ENCODE results near the gene SERTAD4.
"Not testable (repeated sequence)": the region's sequence is repeated elsewhere in the genome, so short reads cannot be mapped to it uniquely, and the experiment has no call there.

SERTAD4 gene

DNA sequence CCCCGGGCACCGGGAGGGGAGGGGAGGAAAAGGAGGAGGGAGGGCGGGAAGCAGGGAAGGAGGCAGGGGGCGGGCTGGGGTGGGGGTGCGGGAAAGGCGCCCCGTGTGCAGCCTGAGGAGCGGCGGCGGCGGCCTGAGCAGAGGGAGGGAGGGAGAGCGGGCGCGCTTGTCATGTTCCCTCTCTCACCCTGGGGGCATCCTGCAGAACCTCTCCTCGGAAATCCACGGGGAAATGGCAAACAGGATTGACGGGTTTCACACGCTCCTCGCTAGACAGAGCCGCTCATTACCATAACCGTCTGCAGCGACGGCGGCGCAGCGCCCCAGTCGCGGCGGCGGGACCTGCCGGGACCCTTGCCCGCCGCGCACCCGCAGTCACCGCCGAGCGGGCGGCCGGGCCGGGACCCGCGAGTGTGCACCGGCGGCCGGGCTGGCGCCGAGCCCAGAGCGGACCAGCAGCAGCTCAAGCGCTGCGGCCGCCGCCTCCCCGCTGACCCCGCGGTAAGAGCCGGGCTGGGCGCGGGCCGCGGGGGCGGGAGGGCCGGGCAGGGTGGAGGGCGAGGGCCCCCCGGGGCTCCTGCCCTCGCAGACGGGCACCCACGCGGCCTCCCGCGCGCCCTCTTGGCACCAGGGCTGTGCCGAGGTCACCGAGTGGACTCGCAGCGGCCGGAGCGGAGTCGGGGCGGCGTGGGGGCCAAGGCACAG is at the start of gene SERTAD4:
Gene SERTAD4 (plus strand): TSS at position 286 of the 705 bp plus-strand sequence. CDS start 5,165 bp downstream, outside the sequence.
- no peak for DNase-seq (ENCODE audit: low spot score)

DNA sequence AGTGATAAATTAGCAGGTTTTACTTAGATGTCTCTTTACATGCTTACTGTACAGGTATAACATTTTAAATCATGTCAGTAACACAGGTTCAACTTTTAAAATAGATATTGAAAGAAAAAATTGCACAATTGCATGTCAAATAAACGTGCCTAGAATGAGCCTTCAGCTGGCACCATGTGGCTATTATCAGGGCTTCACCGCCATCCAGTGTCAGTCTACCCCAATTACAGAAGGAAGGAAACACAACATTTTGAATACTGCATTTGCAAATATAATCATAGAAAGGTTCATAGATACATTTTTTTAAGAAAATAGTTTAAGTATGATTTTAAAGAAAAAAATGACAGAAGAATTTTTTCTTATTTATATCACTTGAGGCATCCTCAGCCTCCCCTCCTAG is 47.5 kb upstream of the SERTAD4 start:
- no peak for DNase-seq (ENCODE audit: low spot score)

DNA sequence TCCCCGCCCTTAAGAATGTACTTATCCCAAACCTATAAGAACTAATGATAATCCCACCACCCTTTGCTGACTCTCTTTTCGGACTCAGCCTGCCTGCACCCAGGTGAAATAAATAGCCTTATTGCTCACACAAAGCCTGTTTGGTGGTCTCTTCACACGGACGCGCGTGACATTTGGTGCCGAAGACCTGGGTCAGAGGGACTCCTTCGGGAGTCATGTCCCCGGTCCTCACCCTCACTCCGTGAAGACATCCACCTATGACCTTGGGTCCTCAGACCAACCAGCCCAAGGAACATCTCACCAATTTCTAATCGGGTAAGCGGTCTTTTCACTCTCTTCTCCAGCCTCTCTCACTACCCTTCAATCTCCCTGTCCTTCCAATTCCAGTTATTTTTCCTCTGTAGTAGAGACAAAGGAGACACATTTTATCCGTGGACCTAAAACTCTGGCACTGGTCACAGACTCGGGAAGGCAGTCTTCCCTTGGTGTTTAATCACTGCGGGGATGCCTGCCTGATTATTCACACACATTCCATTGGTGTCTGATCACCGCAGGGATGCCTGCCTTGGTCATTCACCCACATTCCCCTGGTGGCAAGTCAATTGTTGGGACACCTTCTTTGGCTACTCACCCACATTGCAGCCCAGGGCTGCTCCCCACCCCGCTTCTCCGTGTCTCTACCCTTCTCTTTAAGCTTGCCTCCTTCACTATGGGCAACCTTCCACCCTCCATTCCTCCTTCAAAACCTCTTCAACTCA is 44.6 kb upstream of the SERTAD4 start:
- DNase-seq (ENCODE audit: low spot score) = not testable (repeated sequence)

DNA sequence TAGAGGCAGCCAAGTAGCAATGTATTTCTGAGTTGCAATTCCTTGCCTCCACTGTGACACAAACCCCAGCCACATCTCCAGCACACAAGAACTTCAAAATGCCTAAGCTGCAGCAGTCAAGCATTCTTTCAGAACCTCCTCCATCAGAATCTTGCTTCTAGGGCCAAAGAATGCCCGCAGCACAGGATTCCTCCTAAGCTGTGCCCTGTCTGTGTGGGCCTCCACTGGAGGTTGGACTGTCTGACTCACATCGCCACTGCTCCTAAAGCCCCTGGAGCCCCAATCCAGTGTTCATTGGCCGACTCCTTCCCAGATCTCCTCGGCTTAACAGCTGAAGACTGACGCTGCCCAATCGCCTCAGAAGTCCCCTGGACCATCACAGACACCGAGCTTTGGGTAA is 43.2 kb upstream of the SERTAD4 start:
- no peak for DNase-seq (ENCODE audit: low spot score)

DNA sequence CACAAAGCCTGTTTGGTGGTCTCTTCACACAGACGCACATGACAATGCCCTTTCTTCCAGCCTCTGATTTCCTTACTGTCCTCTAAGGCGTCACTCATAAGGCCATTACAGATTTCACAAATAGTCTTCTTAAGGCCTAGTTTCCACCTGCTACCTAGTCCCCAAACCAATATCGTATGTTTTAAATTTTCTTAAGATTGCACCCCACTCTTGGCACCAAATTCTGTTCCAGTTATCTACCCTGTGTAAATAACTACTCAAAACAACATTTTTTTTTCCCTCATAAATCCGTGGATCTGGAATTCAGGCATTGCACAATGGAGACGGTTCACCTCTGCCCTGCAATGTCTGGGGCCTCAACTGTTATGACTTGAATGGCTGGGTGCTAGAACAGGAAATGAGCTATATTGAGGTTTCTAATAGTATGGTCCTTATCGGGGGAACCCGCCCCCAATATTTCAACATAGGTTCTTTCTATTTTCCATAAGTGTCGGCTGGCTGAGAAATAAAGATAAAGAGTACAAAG is 36.9 kb upstream of the SERTAD4 start:
- no peak for DNase-seq (ENCODE audit: low spot score)

DNA sequence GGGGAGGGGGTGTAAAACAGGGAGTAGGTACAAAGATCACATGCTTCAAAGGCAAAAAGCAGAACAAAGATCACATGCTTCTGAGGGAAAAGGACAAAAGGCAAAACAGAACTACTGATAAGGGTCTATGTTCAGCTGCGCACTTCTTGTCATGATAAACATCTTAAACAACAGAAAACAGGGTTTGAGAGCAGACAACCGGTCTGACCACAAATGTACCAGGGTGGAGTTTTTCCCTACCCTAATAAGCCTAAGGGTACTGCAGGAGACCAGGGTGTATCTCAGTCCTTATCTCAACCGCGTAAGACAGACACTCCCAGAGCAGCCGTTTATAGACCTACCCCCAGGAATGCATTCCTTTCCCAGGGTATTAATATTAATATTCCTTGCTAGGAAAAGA is 36.3 kb upstream of the SERTAD4 start:
- not testable (repeated sequence) for DNase-seq (ENCODE audit: low spot score)

DNA sequence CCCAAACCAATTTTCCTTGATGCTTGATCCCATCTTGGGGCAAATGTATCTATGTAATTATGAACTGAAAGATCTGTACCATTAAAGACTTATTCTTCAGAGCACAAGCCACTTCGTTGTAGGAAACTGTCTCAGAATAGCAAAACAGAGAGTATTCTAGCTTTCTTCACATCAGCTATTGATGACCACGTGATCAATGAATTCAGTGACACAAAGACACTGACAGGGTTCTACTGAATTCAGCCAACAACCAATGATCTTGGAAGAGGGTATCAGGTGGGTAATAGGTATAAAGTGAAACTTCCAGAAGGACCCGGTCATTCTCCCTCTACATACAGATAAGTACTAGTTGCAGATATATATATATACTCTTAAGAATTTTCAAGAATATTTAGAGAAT is 33.8 kb upstream of the SERTAD4 start:
- no peak for DNase-seq (ENCODE audit: low spot score)

DNA sequence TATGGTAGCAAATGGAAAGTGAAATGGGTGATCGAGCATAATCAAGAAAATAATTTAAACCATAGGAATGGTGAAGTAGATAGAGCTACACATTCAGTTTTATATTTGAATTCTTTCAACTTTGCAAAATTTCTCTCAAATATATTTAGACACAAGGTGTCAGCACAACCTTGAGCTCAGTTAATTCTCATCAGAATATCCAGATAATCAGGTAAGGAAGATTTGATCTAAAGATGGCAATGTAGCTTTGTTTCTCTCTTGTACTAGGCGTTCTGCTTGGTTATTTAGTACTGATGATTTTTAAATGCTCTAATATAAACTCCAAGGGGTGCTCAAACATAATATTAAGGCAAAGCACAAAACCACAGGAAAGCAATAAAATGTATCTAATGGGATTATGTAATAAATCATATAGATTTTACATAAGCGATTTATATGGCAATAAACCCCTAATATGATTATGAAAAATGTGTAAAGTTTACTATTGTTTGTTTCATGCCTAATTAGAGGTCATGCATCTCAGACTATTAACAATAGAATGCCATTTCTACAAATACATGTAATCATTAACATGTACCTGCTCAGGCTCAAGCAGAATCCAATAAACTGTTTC is 32.4 kb upstream of the SERTAD4 start:
- DNase-seq (ENCODE audit: low spot score) = no peak

DNA sequence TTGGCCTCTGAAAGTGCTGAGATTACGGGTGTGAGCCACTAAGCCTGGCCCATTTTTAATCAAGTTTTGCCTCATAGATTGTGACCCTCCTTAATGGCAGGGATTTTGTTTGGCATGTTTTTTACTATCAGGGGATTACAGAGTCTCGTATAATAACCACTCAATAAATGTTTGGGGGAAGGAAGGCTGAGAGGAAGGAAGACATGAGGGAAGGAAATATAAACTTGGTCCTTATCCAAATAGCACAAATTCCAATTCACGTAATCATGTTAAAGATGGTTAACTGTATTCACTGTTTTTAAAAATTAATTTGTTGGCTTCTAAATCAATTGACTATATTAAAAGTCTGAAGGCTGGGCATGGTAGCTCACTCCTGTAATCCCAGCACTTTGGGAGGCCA is 30.9 kb upstream of the SERTAD4 start:
- no peak for DNase-seq (ENCODE audit: low spot score)

DNA sequence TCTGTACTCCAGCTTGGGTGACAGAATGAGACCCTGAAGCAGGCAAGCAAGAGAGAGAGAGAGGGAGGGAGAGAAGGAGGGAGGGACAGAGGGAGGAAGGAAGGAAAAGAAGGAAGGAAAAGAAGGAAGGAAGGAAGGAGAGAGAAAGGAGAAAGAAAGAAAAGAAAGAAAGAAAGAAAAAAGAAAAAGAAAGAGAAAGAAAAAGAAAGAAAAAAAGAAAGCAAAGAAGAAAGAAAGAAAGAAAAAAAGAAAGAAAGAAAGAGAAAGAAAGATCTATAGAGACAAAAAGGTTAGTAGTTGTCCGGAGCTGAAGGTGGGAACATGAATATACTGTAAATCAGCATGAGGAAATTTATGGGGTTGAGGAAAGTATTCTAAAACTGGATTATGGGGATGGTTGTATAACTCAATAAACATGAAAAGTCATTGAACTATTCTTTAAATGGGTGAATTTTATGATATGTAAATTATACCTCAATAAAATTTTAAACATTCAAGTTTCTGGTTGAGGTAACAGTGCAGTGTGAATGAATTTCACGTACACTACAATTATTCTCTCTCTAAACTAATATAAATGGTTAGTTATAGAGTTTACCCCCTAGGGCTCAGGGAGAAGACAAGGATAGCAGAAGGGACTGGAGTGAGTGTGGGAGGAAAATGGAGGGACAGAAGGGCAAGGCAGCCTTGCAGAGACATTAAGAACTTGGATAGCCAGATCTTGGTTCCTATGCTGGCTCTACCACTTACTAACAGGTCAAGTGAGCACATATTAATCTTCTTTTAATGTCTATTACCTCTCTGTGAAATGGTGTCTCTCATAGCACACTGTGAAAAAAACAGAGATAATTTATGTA is 24.8 kb upstream of the SERTAD4 start:
- no peak for DNase-seq (ENCODE audit: low spot score)

DNA sequence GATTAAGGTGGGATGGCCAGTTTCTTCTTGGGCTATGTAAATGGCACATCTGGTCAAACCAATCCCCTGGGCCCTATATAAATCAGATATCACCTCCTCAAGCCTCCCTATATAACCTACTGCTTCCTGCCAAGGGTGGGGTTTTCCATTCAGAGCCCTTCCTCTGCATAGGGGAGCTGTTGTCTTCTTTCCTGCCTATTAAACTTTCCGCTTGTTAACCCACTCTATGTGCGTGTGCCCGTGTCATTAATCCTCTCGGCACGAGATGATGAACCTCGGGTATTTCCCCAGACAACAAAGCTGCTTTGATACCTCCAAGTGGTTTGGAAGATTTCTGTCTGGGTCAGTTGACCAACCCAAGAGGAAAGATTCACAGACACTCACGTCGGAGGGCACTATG is 19.3 kb upstream of the SERTAD4 start:
- DNase-seq (ENCODE audit: low spot score) = no peak

DNA sequence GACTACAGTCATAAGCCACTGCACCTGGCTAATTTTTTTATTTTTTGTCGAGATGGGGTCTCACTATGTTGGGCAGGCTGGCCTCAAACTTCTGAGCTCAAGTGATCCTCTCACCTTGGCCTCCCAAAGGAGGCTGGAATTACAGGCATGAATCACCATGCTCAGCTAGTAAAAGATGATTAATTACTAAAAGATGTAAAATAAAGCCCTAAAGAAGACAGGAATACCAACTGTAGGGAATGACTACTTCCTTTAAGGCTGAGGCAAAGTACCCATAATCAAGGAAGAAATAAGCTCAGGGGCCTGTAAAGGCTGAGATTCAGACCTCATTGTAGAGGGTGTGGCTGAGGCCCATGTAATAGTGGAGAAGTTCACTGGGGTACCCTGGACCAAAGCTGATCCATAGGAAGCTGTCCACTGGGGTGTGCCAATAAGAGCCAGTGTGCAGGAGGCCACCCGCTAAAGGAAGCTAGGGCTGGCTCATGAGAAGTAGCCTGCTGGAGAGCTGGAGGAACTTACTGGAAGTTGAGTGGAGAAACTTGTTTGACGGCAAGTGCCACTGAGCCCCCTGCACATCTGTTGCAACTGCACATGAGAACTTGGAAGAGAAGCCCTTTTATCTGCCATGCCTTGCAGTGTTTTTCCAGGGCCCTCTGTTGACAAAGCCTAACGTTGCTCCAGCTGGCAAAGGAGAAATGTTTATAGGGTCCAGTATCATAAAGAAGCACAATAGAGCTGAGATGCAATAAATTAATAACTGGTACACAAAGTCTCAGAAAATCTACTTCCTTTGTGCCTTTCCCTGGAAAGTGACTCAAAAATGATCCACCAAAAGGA is 17.8 kb upstream of the SERTAD4 start:
- no peak for DNase-seq (ENCODE audit: low spot score)

DNA sequence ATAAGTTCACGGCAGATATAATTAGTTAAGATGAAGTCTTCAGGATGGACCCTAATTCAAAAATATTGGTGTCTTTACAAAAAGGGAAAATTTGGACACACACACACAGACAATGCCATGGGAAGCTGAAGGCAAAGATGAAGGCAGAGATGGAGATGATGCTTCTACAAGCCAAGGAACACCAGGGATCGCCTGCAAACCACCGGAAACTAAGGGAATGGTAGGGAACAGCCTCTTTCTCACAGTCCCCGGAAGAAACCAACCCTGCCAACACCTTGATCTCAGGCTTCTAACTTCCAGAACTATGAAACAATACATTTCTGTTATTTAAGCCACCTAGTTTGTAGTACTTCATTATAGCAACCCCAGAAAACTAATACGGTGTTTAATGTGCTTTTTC is 15.1 kb upstream of the SERTAD4 start:
- DNase-seq (ENCODE audit: low spot score) = no peak

DNA sequence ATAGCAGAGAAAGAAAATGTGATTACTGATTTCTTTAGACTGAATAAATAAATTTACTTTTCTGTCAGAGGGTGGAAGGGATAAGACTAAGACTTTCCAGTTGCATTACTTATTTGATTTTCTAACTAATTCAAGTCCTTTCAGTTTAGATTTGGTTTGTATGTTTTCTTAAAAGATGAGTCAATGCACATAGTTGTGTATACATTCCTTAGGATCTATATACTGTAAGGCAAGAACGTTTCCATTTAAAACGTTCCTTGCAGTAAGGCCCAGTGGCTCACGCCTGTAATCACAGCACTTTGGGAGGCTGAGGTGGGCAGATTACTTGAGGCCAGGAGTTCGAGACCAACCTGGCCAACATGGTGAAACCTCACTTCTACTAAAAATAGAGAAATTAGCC is 14.5 kb upstream of the SERTAD4 start:
- DNase-seq (ENCODE audit: low spot score) = no peak

DNA sequence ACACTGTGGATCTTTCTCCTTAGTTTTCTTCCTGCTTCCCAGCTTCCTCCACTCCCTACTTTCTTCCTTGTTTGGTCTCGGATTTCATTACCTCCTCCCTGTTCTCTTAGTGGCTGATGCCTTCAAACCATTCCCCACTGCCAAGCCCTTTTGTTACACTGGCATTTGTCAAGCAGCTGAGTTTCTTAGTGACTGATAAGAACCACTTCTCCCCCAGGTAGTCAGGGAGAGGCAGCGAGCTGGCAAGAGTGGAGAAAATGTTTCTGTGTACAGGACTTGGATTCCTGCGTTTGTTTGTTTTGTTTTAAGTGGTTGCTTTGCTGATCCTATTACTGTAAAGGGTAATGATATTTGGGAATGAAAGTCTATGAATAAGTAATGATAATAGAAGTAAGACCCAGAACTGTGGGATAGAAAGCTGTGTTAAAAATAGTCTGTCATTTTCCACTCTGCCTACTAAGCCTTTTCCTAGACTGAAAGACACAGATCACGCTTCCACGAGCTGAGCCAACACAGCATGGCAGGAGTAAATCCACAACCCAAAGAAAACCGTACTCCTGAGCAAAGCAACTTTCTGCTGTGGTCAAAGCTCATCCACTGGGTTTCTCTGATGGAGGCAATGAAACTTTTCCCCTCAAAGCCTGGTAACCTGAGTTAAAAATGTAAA is 10.1 kb upstream of the SERTAD4 start:
- DNase-seq (ENCODE audit: low spot score) = no peak

DNA sequence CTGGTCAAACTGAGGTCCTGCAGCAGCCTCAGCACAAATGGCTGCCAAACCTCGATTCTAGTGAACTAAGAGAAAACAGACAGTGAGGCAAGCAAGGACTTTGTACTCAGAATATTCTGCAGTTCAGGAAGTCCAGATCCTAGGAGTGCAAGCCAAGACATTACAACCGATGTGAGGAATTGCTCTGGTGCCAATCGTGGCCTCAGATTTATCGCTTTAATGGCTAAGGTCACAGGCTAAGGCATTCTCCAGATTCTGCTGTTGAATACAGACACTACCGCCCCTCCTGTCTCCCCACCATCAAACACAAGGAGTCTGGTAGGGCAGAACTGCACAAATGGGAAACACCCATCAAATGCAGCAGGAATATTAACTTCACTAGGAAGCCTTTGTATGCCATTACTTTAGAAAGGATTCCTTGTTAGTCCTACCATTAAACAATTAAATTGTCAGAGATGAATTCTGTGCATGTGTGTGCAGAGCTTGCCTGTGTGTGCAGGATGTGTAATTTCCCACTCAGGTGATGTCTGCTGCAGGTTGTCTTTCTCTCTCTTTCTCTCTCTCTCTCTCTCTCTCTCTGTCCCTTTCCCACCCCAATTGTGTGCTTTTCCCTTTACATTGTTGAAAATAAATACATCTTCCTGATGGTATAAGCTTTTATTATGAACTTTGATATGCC is 9.2 kb upstream of the SERTAD4 start:
- no peak for DNase-seq (ENCODE audit: low spot score)

DNA sequence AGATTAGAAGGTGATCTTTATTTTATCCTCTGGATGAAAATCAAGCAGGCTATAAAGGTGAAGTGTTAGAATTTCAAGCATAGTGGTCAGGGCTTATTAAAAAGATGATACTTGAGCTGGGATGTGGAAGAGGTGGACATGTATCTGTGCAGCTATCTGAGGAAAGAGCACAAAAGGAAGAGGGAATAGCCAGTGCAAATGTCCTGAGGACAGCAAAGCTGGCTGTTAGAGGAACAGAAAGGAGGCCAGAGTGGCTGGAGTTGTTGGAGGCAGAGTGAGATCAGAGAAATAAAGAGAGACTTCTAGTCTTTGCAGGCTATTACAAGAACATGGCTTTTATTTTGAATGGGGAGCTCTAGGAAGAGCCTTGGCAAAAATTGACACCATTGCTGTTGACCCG is 4.4 kb upstream of the SERTAD4 start:
- no peak for DNase-seq (ENCODE audit: low spot score)

DNA sequence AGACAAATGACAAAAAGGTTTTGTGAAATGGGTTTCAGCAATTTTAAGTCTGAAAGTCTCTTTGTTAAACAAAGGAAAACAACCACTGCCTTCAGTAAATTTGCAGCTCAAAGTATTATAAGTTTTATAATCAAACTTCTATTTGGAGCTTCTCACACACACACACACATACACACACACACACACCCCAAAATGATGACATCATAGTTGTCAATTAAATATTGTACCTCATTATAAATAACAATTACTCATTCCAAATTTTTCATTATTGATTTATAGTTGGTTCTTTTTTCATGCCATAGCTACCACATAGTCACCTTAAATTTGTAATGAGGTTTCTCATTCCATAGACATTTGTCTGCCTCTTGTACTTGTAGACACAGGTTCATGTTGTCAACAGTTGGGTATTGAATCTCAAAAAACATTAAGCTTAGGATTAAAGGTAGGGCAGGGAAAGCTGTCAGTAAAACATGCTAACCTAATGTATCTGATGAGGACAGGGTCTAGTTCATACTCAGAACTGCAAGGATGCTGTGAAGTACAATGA is 2.4 kb upstream of the SERTAD4 start:
- no peak for DNase-seq (ENCODE audit: low spot score)

DNA sequence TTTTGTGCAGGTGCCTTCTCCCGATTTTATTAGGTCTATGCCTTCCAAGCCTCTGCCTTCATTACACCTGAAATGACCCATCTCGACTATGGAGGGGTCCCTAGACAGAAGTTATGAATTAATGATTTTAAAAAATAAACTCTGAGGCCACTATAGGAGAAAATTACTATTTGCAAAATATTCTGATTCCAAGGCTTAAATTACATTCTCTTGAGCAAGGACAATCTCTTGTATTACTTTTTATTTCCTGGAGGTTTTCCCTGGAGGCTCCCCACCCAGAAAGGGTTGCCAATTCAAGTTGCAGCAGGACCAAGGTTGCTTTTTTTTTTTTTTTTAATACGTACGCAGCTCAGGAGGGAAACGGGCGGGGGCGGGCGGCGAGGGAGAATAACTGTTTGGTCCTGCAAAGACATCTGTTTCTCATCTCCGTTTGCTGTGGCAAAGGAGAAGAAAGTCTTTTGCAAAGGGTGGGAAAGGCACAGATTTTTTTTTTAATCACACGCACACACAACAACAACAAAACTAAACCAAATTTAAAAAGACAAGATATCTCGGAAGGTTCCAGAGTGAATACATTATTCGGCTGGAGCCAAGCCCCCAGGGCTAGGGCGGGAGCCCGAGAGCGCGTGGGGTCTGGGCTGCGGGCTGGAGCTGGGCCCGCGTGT is 618 bp upstream of the SERTAD4 start:
- DNase-seq (ENCODE audit: low spot score) = no peak

All from CD4-positive, alpha-beta T cell treated with Interleukin-15 for 4 hours (primary cell).